Endometrial microvascular endothelial cells (primary cell): ENCODE measurements around the gene REL. TPM values are rescaled to one million over a fixed set of nuclear protein-coding genes. Genes with fewer than 3 reads are reported as not detected.
"Not testable (repeated sequence)": the region's sequence is repeated elsewhere in the genome, so short reads cannot be mapped to it uniquely, and the experiment has no call there.

ENCODE experiments used
- in situ Hi-C: cut with HindIII; loops from 2 replicates; pipeline ENCODE4 v1.10.0; 2017; ENCODE audit warnings: low sequenced_read_pairs, low pct_unique_long_range_greater_than_20kb; ENCODE audit errors: inconsistent ontology term
- total RNA-seq: library from RNA; depleted of rRNA; stranded (reverse); fragments of >200 nt; gene quantifications from one replicate; pipeline ENCODE4 v1.2.3, GENCODE V29; 2015; ENCODE audit errors: inconsistent ontology term

Gene REL
- total RNA-seq, 1 donor from 2014 or later: 9.8 TPM

- in situ Hi-C loops: no loop called here
Observed at GRCh38 chr2:60862642-60863041, 18.7 kb upstream of the REL start.

- in situ Hi-C loops: not testable (repeated sequence)
Observed at GRCh38 chr2:60865361-60865760, 16.0 kb upstream of the REL start.

GRCh38 chr2:60867007-60867406 lies 14.4 kb upstream of the REL start:
- in situ Hi-C loops: no loop called here

GRCh38 chr2:60867848-60868247 lies 13.5 kb upstream of the REL start:
- in situ Hi-C loops: no loop called here

- in situ Hi-C loops: no loop called here
Observed at GRCh38 chr2:60868589-60869273, 12.6 kb upstream of the REL start.

- in situ Hi-C loops: no loop called here
Observed at GRCh38 chr2:60872510-60872928, 8.9 kb upstream of the REL start.

- in situ Hi-C loops: no loop called here
Observed at GRCh38 chr2:60873381-60873780, 8.0 kb upstream of the REL start.

- in situ Hi-C loops: no loop called here
Observed at GRCh38 chr2:60875520-60875919, 5.9 kb upstream of the REL start.

GRCh38 chr2:60880643-60881046 lies 729 bp upstream of the REL start:
- in situ Hi-C loops: no loop called here

GRCh38 chr2:60882971-60883753 lies 1.8 kb downstream of the REL start:
- in situ Hi-C loops: no loop called here

- in situ Hi-C loops: no loop called here
Observed at GRCh38 chr2:60883896-60884295, 2.5 kb downstream of the REL start.

- in situ Hi-C loops: no loop called here
Observed at GRCh38 chr2:60884800-60885199, 3.4 kb downstream of the REL start.

- in situ Hi-C loops: no loop called here
Observed at GRCh38 chr2:60885683-60886082, 4.3 kb downstream of the REL start.

GRCh38 chr2:60886991-60887390 lies 5.6 kb downstream of the REL start:
- in situ Hi-C loops: no loop called here

GRCh38 chr2:60888853-60889252 lies 7.5 kb downstream of the REL start:
- in situ Hi-C loops: no loop called here

GRCh38 chr2:60889581-60890392 lies 8.4 kb downstream of the REL start:
- in situ Hi-C loops: not testable (repeated sequence)

- in situ Hi-C loops: no loop called here
Observed at GRCh38 chr2:60890393-60890707, 9.0 kb downstream of the REL start.

GRCh38 chr2:60891180-60891579 lies 9.8 kb downstream of the REL start:
- in situ Hi-C loops: no loop called here

GRCh38 chr2:60898567-60898966 lies 17.2 kb downstream of the REL start:
- in situ Hi-C loops: no loop called here
